ENCODE measurements around the gene CTAGE8.
"Not testable (repeated sequence)": the region's sequence is repeated elsewhere in the genome, so short reads cannot be mapped to it uniquely, and the experiment has no call there.

CTAGE8 gene

DNA sequence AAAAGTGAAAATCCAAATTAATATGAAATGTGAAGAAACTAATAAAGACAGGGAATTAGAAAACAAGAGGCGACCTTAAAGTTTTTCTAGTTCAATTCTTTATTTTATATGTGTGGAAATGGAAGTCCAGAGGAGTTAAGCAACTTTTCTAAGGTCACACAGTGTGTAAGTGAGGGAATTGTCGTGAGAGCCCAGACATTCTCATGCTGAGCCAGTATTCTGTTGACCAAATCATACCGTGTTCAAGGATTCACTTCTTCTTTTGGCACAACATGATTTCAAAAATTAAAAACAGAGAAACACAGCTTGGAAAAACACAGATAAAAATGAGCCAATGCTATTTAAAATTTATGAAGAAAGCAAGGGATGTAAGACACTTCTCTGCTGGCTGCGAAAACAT, 42.2 kb downstream of the CTAGE8 start:
- not testable (repeated sequence) for H3K27me3 Mint-ChIP-seq, H3K36me3 Mint-ChIP-seq, H3K27ac Mint-ChIP-seq, H3K9me3 Mint-ChIP-seq, H3K4me1 Mint-ChIP-seq, H3K4me3 Mint-ChIP-seq

GRCh38 chr7:144223675-144224074, 45.4 kb downstream of the CTAGE8 start:
- not testable (repeated sequence) for H3K9me3 Mint-ChIP-seq, H3K27me3 Mint-ChIP-seq, H3K4me1 Mint-ChIP-seq, H3K36me3 Mint-ChIP-seq, H3K4me3 Mint-ChIP-seq, H3K27ac Mint-ChIP-seq

- not testable (repeated sequence) for H3K27me3 Mint-ChIP-seq, H3K27ac Mint-ChIP-seq, H3K4me3 Mint-ChIP-seq, H3K4me1 Mint-ChIP-seq, H3K9me3 Mint-ChIP-seq, H3K36me3 Mint-ChIP-seq
These were observed 48.6 kb downstream of the CTAGE8 start for GRCh38 chr7:144220531-144220930.

DNA sequence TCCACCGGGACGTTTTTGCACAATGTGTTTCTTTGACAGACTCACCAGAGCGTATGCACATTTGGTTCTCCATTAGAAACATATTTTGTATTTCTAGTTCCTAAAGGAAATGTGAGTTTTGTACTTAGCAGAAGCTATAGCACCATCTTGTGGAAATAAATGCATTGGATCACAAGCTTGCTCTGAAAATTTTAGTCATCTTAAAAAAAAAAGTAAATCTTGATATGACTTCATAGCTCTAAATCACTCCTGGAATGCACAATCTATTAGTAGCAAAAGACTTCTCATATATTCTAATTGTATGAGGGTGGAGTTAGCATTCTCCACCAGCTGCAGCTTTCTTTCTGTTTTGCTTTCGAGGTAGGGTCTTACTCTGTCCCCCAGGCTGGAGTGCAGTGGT, 49.9 kb downstream of the CTAGE8 start:
- H3K9me3 Mint-ChIP-seq, H3K4me3 Mint-ChIP-seq, H3K4me1 Mint-ChIP-seq, H3K27me3 Mint-ChIP-seq, H3K27ac Mint-ChIP-seq, H3K36me3 Mint-ChIP-seq: not testable (repeated sequence)

DNA sequence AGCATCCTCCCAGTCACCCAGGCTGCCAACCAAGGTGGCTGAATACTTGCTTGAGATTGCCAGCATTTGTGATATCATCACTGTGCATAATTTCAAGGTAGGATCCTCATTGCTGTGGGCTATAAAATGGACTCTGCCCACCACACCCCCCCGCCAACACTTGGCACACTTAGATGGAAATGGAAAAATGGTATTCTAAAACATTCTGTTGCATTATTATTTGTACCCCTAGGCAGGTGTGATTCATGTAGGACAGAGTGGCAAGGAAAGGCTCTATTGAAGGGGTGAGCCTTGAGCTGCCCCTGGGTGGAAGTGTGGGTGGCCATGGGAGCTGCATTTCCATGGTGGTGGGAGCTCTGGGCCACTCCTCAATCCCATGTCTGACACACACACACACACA, 50.5 kb downstream of the CTAGE8 start:
- not testable (repeated sequence) for H3K4me3 Mint-ChIP-seq, H3K9me3 Mint-ChIP-seq, H3K27me3 Mint-ChIP-seq, H3K4me1 Mint-ChIP-seq, H3K27ac Mint-ChIP-seq, H3K36me3 Mint-ChIP-seq

GRCh38 chr7:144217200-144217599, 51.9 kb downstream of the CTAGE8 start:
- not testable (repeated sequence) for H3K27me3 Mint-ChIP-seq, H3K9me3 Mint-ChIP-seq, H3K36me3 Mint-ChIP-seq, H3K4me3 Mint-ChIP-seq, H3K4me1 Mint-ChIP-seq, H3K27ac Mint-ChIP-seq

All from activated naive CD4-positive, alpha-beta T cell treated with anti-CD3 and anti-CD28 coated beads, Interleukin-2, amount 50 U/mL, for 24 hours (primary cell).